Glutamatergic neuron (in vitro differentiated cells): ENCODE measurements around the gene CENPB. TPM values are rescaled to one million over a fixed set of nuclear protein-coding genes. Genes with fewer than 3 reads are reported as not detected.

ENCODE experiments used
- DNase-seq: peaks from one replicate; pipeline ENCODE4 v3.0.0; 2022
- H3K27ac Mint-ChIP-seq: one replicate; pipeline ENCODE4 v1.8.0; 2020; ENCODE audit warnings: mild to moderate bottlenecking, mixed read lengths, inconsistent platforms; ENCODE audit not compliant: unreplicated experiment
- H3K27me3 Mint-ChIP-seq: one replicate; pipeline ENCODE4 v1.8.0; 2020; ENCODE audit warnings: mild to moderate bottlenecking, moderate library complexity, mixed read lengths, inconsistent platforms; ENCODE audit not compliant: unreplicated experiment
- H3K36me3 Mint-ChIP-seq: one replicate; pipeline ENCODE4 v1.8.0; 2020; ENCODE audit warnings: mild to moderate bottlenecking, mixed read lengths, inconsistent platforms; ENCODE audit not compliant: unreplicated experiment
- H3K4me1 Mint-ChIP-seq: one replicate; pipeline ENCODE4 v1.8.0; 2020; ENCODE audit warnings: mild to moderate bottlenecking, low read depth, mixed read lengths, inconsistent platforms; ENCODE audit not compliant: unreplicated experiment
- H3K4me3 Mint-ChIP-seq: one replicate; pipeline ENCODE4 v1.8.0; 2020; ENCODE audit warnings: mild to moderate bottlenecking, mixed read lengths, inconsistent platforms; ENCODE audit not compliant: unreplicated experiment
- H3K9me3 Mint-ChIP-seq: one replicate; pipeline ENCODE4 v1.8.0; 2020; ENCODE audit warnings: mild to moderate bottlenecking, moderate library complexity, mixed read lengths, inconsistent platforms; ENCODE audit not compliant: unreplicated experiment
- CTCF ChIP-seq: fragments of 200-600 bp; sonication (generic); IDR thresholded peaks from one replicate; pipeline ENCODE4 v1.5.0; 2021; ENCODE audit not compliant: partially characterized antibody, unreplicated experiment
- total RNA-seq: library from RNA; stranded (reverse); fragmentation: NEBNext Ultra II Directional; extraction: Animal tissue kit (Norgen Biotek cat#: 25700); gene quantifications from one replicate; pipeline ENCODE4 v1.2.1, GENCODE V29; 2021; ENCODE audit not compliant: unreplicated experiment

Gene CENPB
- total RNA-seq, 1 donor from 2014 or later, result 47.1 TPM

DNA sequence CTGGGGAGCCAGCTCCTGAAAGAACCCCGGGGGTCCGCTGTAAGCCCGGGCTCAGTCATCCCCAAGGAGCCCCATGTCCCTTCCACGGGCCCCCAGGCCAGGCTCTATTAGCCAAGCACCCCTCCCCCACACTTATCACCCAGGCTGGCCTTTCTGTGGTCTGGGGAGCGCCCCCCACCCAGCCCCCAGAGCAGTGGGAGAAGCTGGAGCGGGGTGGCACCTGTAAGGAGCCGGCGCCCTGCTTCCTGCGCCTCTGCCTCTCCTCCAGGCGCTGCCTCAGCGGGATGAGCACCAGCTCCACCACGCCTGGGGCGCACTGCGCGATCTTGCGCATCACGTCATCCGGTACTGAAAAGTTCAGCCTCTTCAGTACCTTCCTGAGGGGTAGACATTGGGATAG lies 7.6 kb downstream of the CENPB start:
- Mint-ChIP-seq H3K4me1 (peaks cover 6% of the 10 kb centered on the region), H3K27me3 (peaks cover 18% of the 10 kb centered on the region), H3K36me3 (no peaks in the 10 kb centered on the region), H3K9me3 (peaks cover 5% of the 10 kb centered on the region), H3K27ac (no peak overlapping the region), H3K4me3 (no peak overlapping the region)
- no peak for DNase-seq
- TF ChIP-seq CTCF, result no peak

- DNase-seq, result peak; percentile 51
- H3K4me1 Mint-ChIP-seq, result peaks cover 6% of the 10 kb centered on the region
- peaks cover 5% of the 10 kb centered on the region for H3K9me3 Mint-ChIP-seq
- no peaks in the 10 kb centered on the region for H3K36me3 Mint-ChIP-seq
- peaks cover 18% of the 10 kb centered on the region for H3K27me3 Mint-ChIP-seq
- TF ChIP-seq CTCF, result no peak
- H3K4me3 Mint-ChIP-seq, result peak overlapping the region; percentile 73
- no peak overlapping the region for H3K27ac Mint-ChIP-seq
Measured at GRCh38 chr20:3777716-3778629, 8.6 kb downstream of the CENPB start.

DNA sequence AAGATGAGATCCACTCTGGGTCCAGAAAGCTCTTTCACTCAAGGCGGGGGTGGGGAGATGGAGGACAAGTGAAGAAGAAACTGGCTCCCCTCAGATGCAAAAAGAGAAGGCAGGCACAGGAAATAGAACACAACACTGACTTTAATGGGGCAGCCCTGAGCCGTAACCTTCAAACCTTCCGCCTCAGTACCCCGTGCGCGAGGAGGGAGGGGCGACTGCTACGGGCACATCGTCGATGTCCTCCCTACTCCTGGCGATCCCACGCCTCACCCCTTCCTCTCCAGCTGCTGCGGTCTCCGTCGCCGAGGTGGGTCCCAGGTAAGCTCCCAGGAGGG lies 9.2 kb downstream of the CENPB start:
- no peak for TF ChIP-seq CTCF
- H3K4me3 Mint-ChIP-seq, result peak overlapping the region; percentile 57
- peaks cover 18% of the 10 kb centered on the region for H3K27me3 Mint-ChIP-seq
- no peak for DNase-seq
- no peaks in the 10 kb centered on the region for H3K36me3 Mint-ChIP-seq
- peaks cover 5% of the 10 kb centered on the region for H3K9me3 Mint-ChIP-seq
- H3K27ac Mint-ChIP-seq, result no peak overlapping the region
- H3K4me1 Mint-ChIP-seq, result peaks cover 6% of the 10 kb centered on the region

GRCh38 chr20:3775457-3776108 lies 11.0 kb downstream of the CENPB start:
- Mint-ChIP-seq H3K27me3 (peaks cover 16% of the 10 kb centered on the region), H3K9me3 (peaks cover 2% of the 10 kb centered on the region), H3K4me1 (peaks cover 2% of the 10 kb centered on the region), H3K27ac (no peak overlapping the region), H3K4me3 (no peak overlapping the region), H3K36me3 (no peaks in the 10 kb centered on the region)
- DNase-seq, result no peak
- no peak for TF ChIP-seq CTCF

GRCh38 chr20:3771552-3772058 lies 14.9 kb downstream of the CENPB start:
- no peak overlapping the region for H3K27ac Mint-ChIP-seq
- H3K4me1 Mint-ChIP-seq, result peaks cover 6% of the 10 kb centered on the region

More at GRCh38 chr20:3771552-3772058, 14.9 kb downstream of the CENPB start:
- H3K36me3 Mint-ChIP-seq, result no peaks in the 10 kb centered on the region
- no peak overlapping the region for H3K4me3 Mint-ChIP-seq
- H3K27me3 Mint-ChIP-seq, result peaks cover 6% of the 10 kb centered on the region
- peaks cover 4% of the 10 kb centered on the region for H3K9me3 Mint-ChIP-seq
- TF ChIP-seq CTCF, result no peak
- no peak for DNase-seq
